ENCODE results near the gene PTPRD.

Gene PTPRD

GRCh38 chr9:8769153-8769552 lies 1843.6 kb downstream of the PTPRD start:
- Histone ChIP-seq H3K4me3 (ENCODE audit: insufficient read depth, low read length, poor library complexity, severe bottlenecking) (no peak overlapping the region), H2AFZ (ENCODE audit: low read depth, low read length, severe bottlenecking) (no peak overlapping the region), H4K20me1 (ENCODE audit: low read depth, low read length) (no peaks in the 10 kb centered on the region), H3K36me3 (ENCODE audit: low read length) (no peaks in the 10 kb centered on the region), H3K79me2 (ENCODE audit: insufficient read depth, low read length) (no peaks in the 10 kb centered on the region), H3F3A (ENCODE audit: insufficient read depth) (no peaks in the 10 kb centered on the region), H3K27ac (ENCODE audit: low read depth, low read length) (no peak overlapping the region), H3K9ac (ENCODE audit: low read length) (no peak overlapping the region), H3K27me3 (ENCODE audit: low read length) (no peaks in the 10 kb centered on the region), H3K9me3 (ENCODE audit: insufficient read depth, low read length) (no peaks in the 10 kb centered on the region), H3K4me2 (ENCODE audit: low read depth, low read length, poor library complexity, severe bottlenecking) (no peak overlapping the region), H3K9me2 (replicated peaks; ENCODE audit: insufficient read depth, low read length) (no peaks in the 10 kb centered on the region)
- TF ChIP-seq, protein P1, sequence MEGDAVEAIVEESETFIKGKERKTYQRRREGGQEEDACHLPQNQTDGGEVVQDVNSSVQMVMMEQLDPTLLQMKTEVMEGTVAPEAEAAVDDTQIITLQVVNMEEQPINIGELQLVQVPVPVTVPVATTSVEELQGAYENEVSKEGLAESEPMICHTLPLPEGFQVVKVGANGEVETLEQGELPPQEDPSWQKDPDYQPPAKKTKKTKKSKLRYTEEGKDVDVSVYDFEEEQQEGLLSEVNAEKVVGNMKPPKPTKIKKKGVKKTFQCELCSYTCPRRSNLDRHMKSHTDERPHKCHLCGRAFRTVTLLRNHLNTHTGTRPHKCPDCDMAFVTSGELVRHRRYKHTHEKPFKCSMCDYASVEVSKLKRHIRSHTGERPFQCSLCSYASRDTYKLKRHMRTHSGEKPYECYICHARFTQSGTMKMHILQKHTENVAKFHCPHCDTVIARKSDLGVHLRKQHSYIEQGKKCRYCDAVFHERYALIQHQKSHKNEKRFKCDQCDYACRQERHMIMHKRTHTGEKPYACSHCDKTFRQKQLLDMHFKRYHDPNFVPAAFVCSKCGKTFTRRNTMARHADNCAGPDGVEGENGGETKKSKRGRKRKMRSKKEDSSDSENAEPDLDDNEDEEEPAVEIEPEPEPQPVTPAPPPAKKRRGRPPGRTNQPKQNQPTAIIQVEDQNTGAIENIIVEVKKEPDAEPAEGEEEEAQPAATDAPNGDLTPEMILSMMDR (IDR thresholded peaks at IDR 0.05; ENCODE audit: insufficient read depth, low read length, poor library complexity, severe bottlenecking) = no peak
- TF ChIP-seq EZH2phosphoT487 (conservative IDR thresholded peaks at IDR 0.05; ENCODE audit: low read length) = no peak

GRCh38 chr9:8766096-8766495 lies 1846.7 kb downstream of the PTPRD start:
- Histone ChIP-seq H4K20me1 (ENCODE audit: low read depth, low read length) (no peaks in the 10 kb centered on the region), H3K36me3 (ENCODE audit: low read length) (no peaks in the 10 kb centered on the region), H3K4me3 (ENCODE audit: insufficient read depth, low read length, poor library complexity, severe bottlenecking) (no peak overlapping the region), H3K9ac (ENCODE audit: low read length) (no peak overlapping the region), H3K27ac (ENCODE audit: low read depth, low read length) (no peak overlapping the region), H3K27me3 (ENCODE audit: low read length) (no peaks in the 10 kb centered on the region), H3F3A (ENCODE audit: insufficient read depth) (no peaks in the 10 kb centered on the region), H3K9me2 (replicated peaks; ENCODE audit: insufficient read depth, low read length) (no peaks in the 10 kb centered on the region), H3K4me2 (ENCODE audit: low read depth, low read length, poor library complexity, severe bottlenecking) (no peak overlapping the region), H2AFZ (ENCODE audit: low read depth, low read length, severe bottlenecking) (no peak overlapping the region), H3K9me3 (ENCODE audit: insufficient read depth, low read length) (no peaks in the 10 kb centered on the region), H3K79me2 (ENCODE audit: insufficient read depth, low read length) (no peaks in the 10 kb centered on the region)
- no peak for TF ChIP-seq EZH2phosphoT487 (conservative IDR thresholded peaks at IDR 0.05; ENCODE audit: low read length)
- TF ChIP-seq, protein P1 (IDR thresholded peaks at IDR 0.05; ENCODE audit: insufficient read depth, low read length, poor library complexity, severe bottlenecking) = no peak

DNA sequence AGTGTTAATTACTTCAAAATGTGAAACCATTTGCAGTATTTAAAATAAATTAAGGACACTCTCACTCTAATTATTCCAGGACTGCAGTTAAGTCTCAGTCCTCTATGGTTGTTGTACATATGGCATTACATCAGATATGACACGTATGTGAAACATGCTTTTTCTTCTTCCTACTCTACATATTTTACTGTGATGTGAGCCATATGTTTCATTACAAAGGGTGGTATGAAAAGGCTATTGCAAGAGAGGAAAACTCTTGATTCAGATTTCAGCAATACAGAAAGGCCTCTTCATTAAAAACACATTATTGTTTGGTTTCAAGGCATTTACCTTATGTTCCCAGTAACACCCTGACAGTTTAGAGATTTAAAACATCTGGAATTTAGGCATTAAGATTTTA lies 1848.8 kb downstream of the PTPRD start:
- Histone ChIP-seq H3K9me3 (ENCODE audit: insufficient read depth, low read length) (no peaks in the 10 kb centered on the region), H3K4me2 (ENCODE audit: low read depth, low read length, poor library complexity, severe bottlenecking) (no peak overlapping the region), H3K27ac (ENCODE audit: low read depth, low read length) (no peak overlapping the region), H3F3A (ENCODE audit: insufficient read depth) (no peaks in the 10 kb centered on the region), H3K4me3 (ENCODE audit: insufficient read depth, low read length, poor library complexity, severe bottlenecking) (no peak overlapping the region), H3K36me3 (ENCODE audit: low read length) (no peaks in the 10 kb centered on the region), H3K27me3 (ENCODE audit: low read length) (no peaks in the 10 kb centered on the region), H3K79me2 (ENCODE audit: insufficient read depth, low read length) (no peaks in the 10 kb centered on the region), H3K9ac (ENCODE audit: low read length) (no peak overlapping the region), H2AFZ (ENCODE audit: low read depth, low read length, severe bottlenecking) (no peak overlapping the region), H3K9me2 (replicated peaks; ENCODE audit: insufficient read depth, low read length) (no peaks in the 10 kb centered on the region), H4K20me1 (ENCODE audit: low read depth, low read length) (no peaks in the 10 kb centered on the region)
- TF ChIP-seq EZH2phosphoT487 (conservative IDR thresholded peaks at IDR 0.05; ENCODE audit: low read length) = no peak
- TF ChIP-seq, protein P1 (IDR thresholded peaks at IDR 0.05; ENCODE audit: insufficient read depth, low read length, poor library complexity, severe bottlenecking) = no peak
